ENCODE measurements around the gene DRD5. TPM values are rescaled to one million over a fixed set of nuclear protein-coding genes. Genes with fewer than 3 reads are reported as not detected.
"Not testable (repeated sequence)": the region's sequence is repeated elsewhere in the genome, so short reads cannot be mapped to it uniquely, and the experiment has no call there.

DRD5 gene
- total and polyA plus RNA-seq, 2 donors = 0.09 to 0.11 TPM

DNA sequence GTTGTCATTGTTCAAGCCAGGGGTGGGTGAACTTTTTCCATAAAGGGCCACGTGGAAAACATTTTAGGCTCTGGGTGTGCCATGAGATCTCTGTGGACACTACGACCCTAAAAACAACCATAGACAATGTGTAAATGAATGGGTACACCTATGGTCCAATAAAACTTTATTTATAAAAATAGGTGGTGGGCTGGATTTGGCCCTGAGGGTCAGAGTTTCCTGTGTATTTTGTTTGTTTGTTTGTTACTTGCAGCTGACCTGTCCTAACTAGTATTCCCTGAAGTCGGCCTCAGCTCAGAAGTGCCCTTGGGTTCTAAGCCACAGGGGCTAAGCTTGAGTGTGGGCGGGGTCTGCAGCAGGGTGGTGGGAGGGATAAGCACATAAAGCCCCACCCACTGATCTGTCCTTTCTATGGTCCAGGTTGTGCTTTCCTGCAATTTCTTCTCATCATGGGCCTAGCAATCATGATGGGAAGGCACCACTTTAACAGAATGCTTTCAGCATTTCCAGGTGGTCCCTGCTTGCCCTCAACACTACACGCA is 17.2 kb upstream of the DRD5 start:
- Histone ChIP-seq H3K4me3 (ENCODE audit: low read length in 2 of 2) (no peak overlapping the region), H3K4me1 (ENCODE audit: control insufficient read depth in 2 of 2, insufficient read depth in 2 of 2, low read length in 2 of 2) (peaks cover 0 to 2% of the 10 kb centered on the region in 2 donors), H3K36me3 (ENCODE audit: control insufficient read depth in 2 of 2, insufficient read depth in 2 of 2, low read length in 1 of 2) (no peaks in the 10 kb centered on the region), H3K9me3 (ENCODE audit: control insufficient read depth in 2 of 2, insufficient read depth in 1 of 2, low read length in 1 of 2) (no peaks in the 10 kb centered on the region), H3K27me3 (ENCODE audit: control insufficient read depth in 2 of 2, insufficient read depth in 1 of 2, low read length in 1 of 2) (peaks cover 0 to 2% of the 10 kb centered on the region in 2 donors), H3K27ac (ENCODE audit: low read depth in 1 of 2, low read length in 1 of 2) (no peak overlapping the region)
- no peak for DNase-seq (ENCODE audit: low read depth in 6 of 9, low spot score in 9 of 9)
- WGBS = 89% methylated on average over 5 of the region's 5 CpGs

DNA sequence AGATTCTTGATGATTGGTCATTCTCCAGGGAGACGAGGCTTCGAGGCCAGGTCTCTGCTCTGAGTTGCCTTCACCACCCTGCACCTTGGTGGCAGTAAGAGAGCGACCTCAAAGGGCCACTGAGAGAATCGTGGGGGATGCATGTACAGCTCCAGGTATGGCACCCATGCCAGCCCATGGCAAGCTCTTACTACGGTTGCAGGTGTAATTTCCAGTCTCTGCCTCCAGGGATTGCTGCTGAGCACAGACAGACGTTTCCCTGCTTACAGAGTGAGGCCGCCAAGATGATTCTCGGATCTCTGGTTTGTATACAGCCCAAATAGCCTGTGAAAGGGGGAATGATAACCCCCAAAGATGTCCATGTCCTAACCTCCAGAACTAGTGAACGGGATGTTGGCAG is 16.3 kb upstream of the DRD5 start:
- Histone ChIP-seq H3K27ac (ENCODE audit: low read depth in 1 of 2, low read length in 1 of 2) (no peak overlapping the region), H3K4me3 (ENCODE audit: low read length in 2 of 2) (no peak overlapping the region), H3K27me3 (ENCODE audit: control insufficient read depth in 2 of 2, insufficient read depth in 1 of 2, low read length in 1 of 2) (peaks cover 0 to 5% of the 10 kb centered on the region in 2 donors), H3K9me3 (ENCODE audit: control insufficient read depth in 2 of 2, insufficient read depth in 1 of 2, low read length in 1 of 2) (no peaks in the 10 kb centered on the region), H3K36me3 (ENCODE audit: control insufficient read depth in 2 of 2, insufficient read depth in 2 of 2, low read length in 1 of 2) (no peaks in the 10 kb centered on the region), H3K4me1 (ENCODE audit: control insufficient read depth in 2 of 2, insufficient read depth in 2 of 2, low read length in 2 of 2) (peaks cover 0 to 2% of the 10 kb centered on the region in 2 donors)
- 44% methylated on average over 9 of the region's 9 CpGs for WGBS
- DNase-seq (ENCODE audit: low read depth in 6 of 9, low spot score in 9 of 9) = peak in 1 of 9 donors; percentile 18

DNA sequence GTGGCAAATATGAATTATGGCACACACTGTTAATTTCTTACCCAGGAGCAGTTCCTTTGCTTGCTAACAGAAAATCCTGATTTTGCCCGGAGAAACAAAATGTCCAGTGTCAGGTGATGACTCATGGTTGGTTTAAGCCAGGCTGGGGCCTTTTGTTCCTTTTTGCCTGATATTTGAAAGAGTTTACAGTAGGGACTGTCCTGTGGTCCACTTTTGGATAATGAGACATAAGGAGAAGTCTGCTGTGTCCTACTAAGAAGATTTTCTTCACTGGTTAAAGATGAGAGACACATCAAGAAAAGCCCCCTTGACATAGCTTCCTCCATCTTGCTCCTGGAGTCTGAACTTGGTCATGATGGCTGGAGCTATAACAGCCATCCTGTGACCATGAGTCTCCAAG is 12.1 kb upstream of the DRD5 start:
- no peak overlapping the region for H3K4me3 ChIP-seq (ENCODE audit: low read length in 2 of 2)
- 92% methylated on average over 1 of the region's 1 CpG for WGBS
- H3K4me1 ChIP-seq (ENCODE audit: control insufficient read depth in 2 of 2, insufficient read depth in 2 of 2, low read length in 2 of 2) = no peaks in the 10 kb centered on the region
- peaks cover 0 to 5% of the 10 kb centered on the region in 2 donors for H3K27me3 ChIP-seq (ENCODE audit: control insufficient read depth in 2 of 2, insufficient read depth in 1 of 2, low read length in 1 of 2)
- no peaks in the 10 kb centered on the region for H3K9me3 ChIP-seq (ENCODE audit: control insufficient read depth in 2 of 2, insufficient read depth in 1 of 2, low read length in 1 of 2)
- no peaks in the 10 kb centered on the region for H3K36me3 ChIP-seq (ENCODE audit: control insufficient read depth in 2 of 2, insufficient read depth in 2 of 2, low read length in 1 of 2)
- DNase-seq (ENCODE audit: low read depth in 6 of 9, low spot score in 9 of 9) = no peak
- H3K27ac ChIP-seq (ENCODE audit: low read depth in 1 of 2, low read length in 1 of 2) = no peak overlapping the region

DNA sequence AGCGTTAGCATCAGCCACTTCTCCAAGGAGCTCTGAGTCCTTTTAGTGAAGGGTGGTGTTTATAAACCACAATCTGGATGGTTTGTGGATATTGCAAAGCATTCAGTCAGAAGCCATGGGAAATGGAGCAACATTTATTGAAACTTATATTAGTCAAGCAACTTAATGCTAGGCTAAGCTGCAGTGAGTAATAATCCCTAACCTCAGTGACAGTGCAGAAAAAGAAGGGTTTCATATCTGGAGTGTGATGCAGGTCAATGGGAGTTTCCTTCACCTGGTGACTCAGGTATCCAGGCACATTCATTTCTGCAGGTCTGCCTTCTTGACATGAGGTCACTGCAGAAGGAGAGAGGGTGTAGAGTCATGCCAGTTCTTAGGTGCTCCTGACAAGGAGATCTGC is 10.4 kb upstream of the DRD5 start:
- WGBS = 33% methylated on average over 1 of the region's 1 CpG
- no peaks in the 10 kb centered on the region for H3K4me1 ChIP-seq (ENCODE audit: control insufficient read depth in 2 of 2, insufficient read depth in 2 of 2, low read length in 2 of 2)
- peaks cover 0 to 5% of the 10 kb centered on the region in 2 donors for H3K27me3 ChIP-seq (ENCODE audit: control insufficient read depth in 2 of 2, insufficient read depth in 1 of 2, low read length in 1 of 2)
- no peak overlapping the region for H3K4me3 ChIP-seq (ENCODE audit: low read length in 2 of 2)
- no peaks in the 10 kb centered on the region for H3K36me3 ChIP-seq (ENCODE audit: control insufficient read depth in 2 of 2, insufficient read depth in 2 of 2, low read length in 1 of 2)
- H3K27ac ChIP-seq (ENCODE audit: low read depth in 1 of 2, low read length in 1 of 2) = no peak overlapping the region
- H3K9me3 ChIP-seq (ENCODE audit: control insufficient read depth in 2 of 2, insufficient read depth in 1 of 2, low read length in 1 of 2) = no peaks in the 10 kb centered on the region
- no peak for DNase-seq (ENCODE audit: low read depth in 6 of 9, low spot score in 9 of 9)

DNA sequence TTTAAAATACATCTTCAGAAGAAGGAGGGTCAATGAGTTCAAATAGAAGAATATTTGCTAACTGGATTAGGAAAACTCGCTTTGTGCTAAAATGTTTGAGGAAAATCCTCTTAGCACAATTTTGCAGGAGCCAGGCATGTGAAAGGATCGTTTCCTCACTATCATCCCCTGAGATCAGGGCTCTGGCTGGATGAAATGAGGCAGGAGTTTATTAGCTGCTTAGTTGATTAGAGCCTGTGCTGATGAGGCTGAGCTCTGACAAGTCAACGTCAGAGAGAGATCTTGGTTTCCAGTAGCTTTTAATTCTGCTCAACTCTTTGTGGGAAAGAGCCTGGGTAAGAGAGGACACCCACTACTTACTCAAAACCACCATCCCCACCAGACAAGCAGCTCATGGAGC is 8.0 kb upstream of the DRD5 start:
- peaks cover 0 to 4% of the 10 kb centered on the region in 2 donors for H3K27me3 ChIP-seq (ENCODE audit: control insufficient read depth in 2 of 2, insufficient read depth in 1 of 2, low read length in 1 of 2)
- H3K27ac ChIP-seq (ENCODE audit: low read depth in 1 of 2, low read length in 1 of 2) = no peak overlapping the region
- 68% methylated on average over 3 of the region's 3 CpGs for WGBS

DNA sequence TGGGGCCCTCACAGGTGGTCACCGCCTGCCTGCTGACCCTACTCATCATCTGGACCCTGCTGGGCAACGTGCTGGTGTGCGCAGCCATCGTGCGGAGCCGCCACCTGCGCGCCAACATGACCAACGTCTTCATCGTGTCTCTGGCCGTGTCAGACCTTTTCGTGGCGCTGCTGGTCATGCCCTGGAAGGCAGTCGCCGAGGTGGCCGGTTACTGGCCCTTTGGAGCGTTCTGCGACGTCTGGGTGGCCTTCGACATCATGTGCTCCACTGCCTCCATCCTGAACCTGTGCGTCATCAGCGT is 652 bp downstream of the DRD5 start:
- WGBS = 72% methylated on average over 22 of the region's 22 CpGs
- Histone ChIP-seq H3K27me3 (ENCODE audit: control insufficient read depth in 2 of 2, insufficient read depth in 1 of 2, low read length in 1 of 2) (peaks cover 18 to 44% of the 10 kb centered on the region in 2 donors), H3K36me3 (ENCODE audit: control insufficient read depth in 2 of 2, insufficient read depth in 2 of 2, low read length in 1 of 2) (no peaks in the 10 kb centered on the region), H3K27ac (ENCODE audit: low read depth in 1 of 2, low read length in 1 of 2) (no peak overlapping the region), H3K4me1 (ENCODE audit: control insufficient read depth in 2 of 2, insufficient read depth in 2 of 2, low read length in 2 of 2) (no peaks in the 10 kb centered on the region), H3K4me3 (ENCODE audit: low read length in 2 of 2) (no peak overlapping the region), H3K9me3 (ENCODE audit: control insufficient read depth in 2 of 2, insufficient read depth in 1 of 2, low read length in 1 of 2) (no peaks in the 10 kb centered on the region)
- DNase-seq (ENCODE audit: low read depth in 6 of 9, low spot score in 9 of 9) = no peak

More for the DNA sequence above, 8.0 kb upstream of the DRD5 start:
- no peak for DNase-seq (ENCODE audit: low read depth in 6 of 9, low spot score in 9 of 9)
- H3K36me3 ChIP-seq (ENCODE audit: control insufficient read depth in 2 of 2, insufficient read depth in 2 of 2, low read length in 1 of 2) = no peaks in the 10 kb centered on the region
- H3K4me3 ChIP-seq (ENCODE audit: low read length in 2 of 2) = no peak overlapping the region
- no peaks in the 10 kb centered on the region for H3K4me1 ChIP-seq (ENCODE audit: control insufficient read depth in 2 of 2, insufficient read depth in 2 of 2, low read length in 2 of 2)
- no peaks in the 10 kb centered on the region for H3K9me3 ChIP-seq (ENCODE audit: control insufficient read depth in 2 of 2, insufficient read depth in 1 of 2, low read length in 1 of 2)

DNA sequence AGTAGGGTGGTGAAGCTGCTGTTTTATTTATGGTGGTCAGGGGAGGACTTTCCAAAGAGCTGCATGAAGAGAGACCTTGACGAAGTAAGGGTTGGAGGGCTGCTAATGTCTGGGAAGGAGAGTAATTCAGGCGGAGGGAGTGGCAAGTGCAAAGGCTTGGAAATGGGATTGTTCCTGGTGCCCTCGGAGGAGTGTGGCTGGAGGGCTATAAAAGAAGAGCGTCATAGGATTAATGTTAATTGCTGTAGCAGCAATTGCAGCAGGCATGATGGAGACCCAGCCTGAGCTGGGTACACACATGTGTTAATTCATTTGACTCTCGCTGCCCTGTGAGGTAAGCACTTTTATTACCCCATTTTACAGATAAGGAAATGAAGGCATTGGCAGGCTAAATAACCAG is 4.5 kb downstream of the DRD5 start:
- not testable (repeated sequence) for H3K4me3 ChIP-seq (ENCODE audit: low read length in 2 of 2); H3K27ac ChIP-seq (ENCODE audit: low read depth in 1 of 2, low read length in 1 of 2); H3K9me3 ChIP-seq (ENCODE audit: control insufficient read depth in 2 of 2, insufficient read depth in 1 of 2, low read length in 1 of 2); DNase-seq (ENCODE audit: low read depth in 6 of 9, low spot score in 9 of 9); H3K4me1 ChIP-seq (ENCODE audit: control insufficient read depth in 2 of 2, insufficient read depth in 2 of 2, low read length in 2 of 2); H3K36me3 ChIP-seq (ENCODE audit: control insufficient read depth in 2 of 2, insufficient read depth in 2 of 2, low read length in 1 of 2)
- peaks cover 17 to 29% of the 10 kb centered on the region in 2 donors for H3K27me3 ChIP-seq (ENCODE audit: control insufficient read depth in 2 of 2, insufficient read depth in 1 of 2, low read length in 1 of 2)
- 82% methylated on average over 5 of the region's 5 CpGs for WGBS

DNA sequence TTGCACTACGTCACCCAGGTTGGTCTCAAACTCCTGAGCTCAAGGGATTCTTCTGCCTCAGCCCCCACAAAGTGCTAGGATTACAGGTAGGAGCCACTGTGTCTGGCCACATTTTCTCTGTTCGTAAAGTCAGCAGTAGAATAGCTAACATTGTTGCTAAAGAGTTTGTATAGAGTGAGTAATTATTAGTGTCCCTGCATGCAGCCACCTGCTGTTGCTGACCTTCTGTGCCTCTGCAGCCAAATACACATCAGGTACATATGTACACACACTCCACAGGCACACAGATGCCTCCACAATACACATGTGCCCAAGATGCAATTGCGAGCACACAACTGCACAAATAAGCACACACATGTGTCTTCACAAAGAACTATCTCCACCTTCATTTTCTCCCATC is 10.9 kb downstream of the DRD5 start:
- DNase-seq (ENCODE audit: low read depth in 6 of 9, low spot score in 9 of 9) = no peak
- Histone ChIP-seq H3K4me1 (ENCODE audit: control insufficient read depth in 2 of 2, insufficient read depth in 2 of 2, low read length in 2 of 2) (no peaks in the 10 kb centered on the region), H3K27me3 (ENCODE audit: control insufficient read depth in 2 of 2, insufficient read depth in 1 of 2, low read length in 1 of 2) (no peaks in the 10 kb centered on the region), H3K4me3 (ENCODE audit: low read length in 2 of 2) (no peak overlapping the region), H3K27ac (ENCODE audit: low read depth in 1 of 2, low read length in 1 of 2) (no peak overlapping the region), H3K9me3 (ENCODE audit: control insufficient read depth in 2 of 2, insufficient read depth in 1 of 2, low read length in 1 of 2) (no peaks in the 10 kb centered on the region), H3K36me3 (ENCODE audit: control insufficient read depth in 2 of 2, insufficient read depth in 2 of 2, low read length in 1 of 2) (no peaks in the 10 kb centered on the region)
- WGBS = 88% methylated on average over 3 of the region's 3 CpGs

DNA sequence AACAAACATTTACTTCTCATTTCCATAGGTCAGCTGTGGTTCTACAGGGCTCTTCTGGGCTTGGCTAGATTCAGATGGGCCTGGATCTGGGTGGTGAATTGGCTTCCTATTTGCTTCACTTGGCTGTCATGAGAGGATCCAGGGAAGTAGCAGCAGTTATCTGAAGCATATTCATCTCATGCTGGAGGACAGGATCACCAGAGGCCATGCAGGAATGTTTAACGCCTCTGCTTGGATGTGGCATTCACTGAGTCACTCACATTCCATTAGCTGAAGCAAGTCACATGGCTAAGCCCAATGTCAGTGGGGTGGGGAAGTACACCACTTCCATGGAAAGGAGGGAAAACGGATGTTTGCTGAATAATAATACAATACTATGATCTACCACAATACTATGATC is 15.2 kb downstream of the DRD5 start:
- H3K36me3 ChIP-seq (ENCODE audit: control insufficient read depth in 2 of 2, insufficient read depth in 2 of 2, low read length in 1 of 2); H3K27ac ChIP-seq (ENCODE audit: low read depth in 1 of 2, low read length in 1 of 2); H3K27me3 ChIP-seq (ENCODE audit: control insufficient read depth in 2 of 2, insufficient read depth in 1 of 2, low read length in 1 of 2); H3K4me1 ChIP-seq (ENCODE audit: control insufficient read depth in 2 of 2, insufficient read depth in 2 of 2, low read length in 2 of 2); DNase-seq (ENCODE audit: low read depth in 6 of 9, low spot score in 9 of 9); H3K9me3 ChIP-seq (ENCODE audit: control insufficient read depth in 2 of 2, insufficient read depth in 1 of 2, low read length in 1 of 2); H3K4me3 ChIP-seq (ENCODE audit: low read length in 2 of 2): not testable (repeated sequence)
- WGBS = 48% methylated on average over 2 of the region's 2 CpGs

DNA sequence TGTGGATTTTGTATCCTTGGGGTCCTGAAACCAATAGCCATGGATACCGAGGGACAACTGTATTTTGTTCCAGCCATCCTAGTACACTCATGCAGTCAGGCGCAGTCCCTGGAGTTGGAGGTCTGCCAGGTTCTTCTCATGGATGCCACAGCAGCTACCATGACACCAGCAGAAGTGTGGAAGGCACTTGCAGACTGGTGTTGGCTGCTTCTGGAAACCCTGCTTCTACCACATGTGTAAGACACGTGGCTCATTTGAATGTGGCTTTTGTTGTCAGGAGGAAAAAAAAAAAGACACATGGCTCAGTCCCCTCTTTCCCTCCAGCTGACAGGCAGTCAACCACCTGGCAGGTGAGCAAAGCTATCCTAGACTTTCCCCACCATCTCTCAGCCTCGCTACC is 19.4 kb downstream of the DRD5 start:
- peak in 4 of 9 donors; percentile 15 to 42 (median 21) for DNase-seq (ENCODE audit: low read depth in 6 of 9, low spot score in 9 of 9)
- Histone ChIP-seq H3K36me3 (ENCODE audit: control insufficient read depth in 2 of 2, insufficient read depth in 2 of 2, low read length in 1 of 2) (no peaks in the 10 kb centered on the region), H3K27ac (ENCODE audit: low read depth in 1 of 2, low read length in 1 of 2) (no peak overlapping the region), H3K4me3 (ENCODE audit: low read length in 2 of 2) (no peak overlapping the region), H3K27me3 (ENCODE audit: control insufficient read depth in 2 of 2, insufficient read depth in 1 of 2, low read length in 1 of 2) (no peaks in the 10 kb centered on the region), H3K4me1 (ENCODE audit: control insufficient read depth in 2 of 2, insufficient read depth in 2 of 2, low read length in 2 of 2) (peaks cover 2 to 11% of the 10 kb centered on the region in 2 donors), H3K9me3 (ENCODE audit: control insufficient read depth in 2 of 2, insufficient read depth in 1 of 2, low read length in 1 of 2) (no peaks in the 10 kb centered on the region)
- 66% methylated on average over 4 of the region's 4 CpGs for WGBS
